Glomerular endothelial cell (primary cell): ENCODE measurements around the gene KRT9. TPM values are rescaled to one million over a fixed set of nuclear protein-coding genes. Genes with fewer than 3 reads are reported as not detected.

ENCODE experiments used
- total RNA-seq: library from RNA; depleted of rRNA; stranded (reverse); fragments of >200 nt; gene quantifications from 2 replicates; pipeline ENCODE4 v1.2.3, GENCODE V29; 2015

Gene KRT9
- total RNA-seq, 1 donor from 2014 or later = not detected

Other genes with a start within 250 kb of the KRT9 start
- gene KRT33A, start 221.2 kb downstream of the KRT9 start, total RNA-seq = not detected in 2 replicates
- gene KRT33B, start 202.2 kb downstream of the KRT9 start, total RNA-seq = not detected in 2 replicates
- 0.35 TPM in 1 of 2 replicates, not detected in the other for gene KRT34, start 189.8 kb downstream of the KRT9 start, total RNA-seq
- not detected in 2 replicates for gene KRT31, start 174.5 kb downstream of the KRT9 start, total RNA-seq
- not detected in 2 replicates for gene KRT37, start 147.5 kb downstream of the KRT9 start, total RNA-seq
- gene KRT38, start 131.1 kb downstream of the KRT9 start, total RNA-seq = not detected in 2 replicates
- gene KRT32, start 104.7 kb downstream of the KRT9 start, total RNA-seq = not detected in 2 replicates
- gene KRT35, start 90.9 kb downstream of the KRT9 start, total RNA-seq = not detected in 2 replicates
- gene KRT36, start 82.1 kb downstream of the KRT9 start, total RNA-seq = not detected in 2 replicates
- not detected in 2 replicates for gene KRT13, start 66.4 kb downstream of the KRT9 start, total RNA-seq
- gene KRT15, start 53.2 kb downstream of the KRT9 start, total RNA-seq = 3.4 and 11.4 TPM in 2 replicates
- 23.7 and 211 TPM in 2 replicates for gene KRT19, start 43.8 kb downstream of the KRT9 start, total RNA-seq
- gene KRT14, start 14.8 kb upstream of the KRT9 start, total RNA-seq = not detected in 2 replicates
- gene KRT16, start 40.7 kb upstream of the KRT9 start, total RNA-seq = not detected in 2 replicates
- 2.7 TPM in 1 of 2 replicates, not detected in the other for gene KRT17, start 52.5 kb upstream of the KRT9 start, total RNA-seq
- 229 and 367 TPM in 2 replicates for gene EIF1, start 116.8 kb upstream of the KRT9 start, total RNA-seq
- not detected in 2 replicates for gene GAST, start 140.3 kb upstream of the KRT9 start, total RNA-seq
- gene HAP1, start 162.6 kb upstream of the KRT9 start, total RNA-seq = 0.99 TPM in 1 of 2 replicates, not detected in the other
- 535 and 764 TPM in 2 replicates for gene JUP, start 214.7 kb upstream of the KRT9 start, total RNA-seq
- 63.0 and 85.1 TPM in 2 replicates for gene P3H4, start 239.9 kb upstream of the KRT9 start, total RNA-seq
- gene FKBP10, start 240.9 kb upstream of the KRT9 start, total RNA-seq = 230 and 241 TPM in 2 replicates